Bronchial epithelial cell (primary cell): ENCODE measurements around the gene KRT25. TPM values are rescaled to one million over a fixed set of nuclear protein-coding genes. Genes with fewer than 3 reads are reported as not detected.

Experiments
- DNase-seq: peaks from one replicate; pipeline ENCODE4 v3.0.0-alpha.2; 2010; ENCODE audit warnings: low read depth
- FAIRE-seq: peaks from 2 replicates; lab custom pipeline; 2011; peaks lifted over from hg19 to GRCh38; lab: Jason Lieb, UNC
- H3K27me3 ChIP-seq: 2 replicates; pipeline ENCODE4 v1.5.1; 2011; ENCODE audit warnings: low read length; ENCODE audit not compliant: control insufficient read depth, insufficient read depth
- H3K36me3 ChIP-seq: 2 replicates; pipeline ENCODE4 v1.5.1; 2011; ENCODE audit warnings: low read length; ENCODE audit not compliant: control insufficient read depth, insufficient read depth
- H3K4me3 ChIP-seq: 2 replicates; pipeline ENCODE4 v1.5.1; 2011; ENCODE audit warnings: mild to moderate bottlenecking, low read depth, low read length, control low read depth
- CTCF ChIP-seq: IDR thresholded peaks from 2 replicates; pipeline ENCODE4 v1.5.1; 2011; ENCODE audit warnings: mild to moderate bottlenecking, moderate library complexity, low read length, control low read depth, inconsistent platforms; ENCODE audit not compliant: insufficient read depth, severe bottlenecking
- total RNA-seq: library from RNA; depleted of rRNA; stranded (reverse); fragments of >200 nt; gene quantifications from 2 replicates; pipeline ENCODE4 v1.2.1, GENCODE V29; 2014

The KRT25 gene
- total RNA-seq, 1 donor from 2014 or later = not detected

- FAIRE-seq (no peak), DNase-seq (peak; percentile 39)
- Histone ChIP-seq H3K27me3 (peaks cover 2% of the 10 kb centered on the region), H3K36me3 (no peaks in the 10 kb centered on the region), H3K4me3 (no peak within 1 kb of the TSS)
- TF ChIP-seq CTCF = no peak
Observed at GRCh38 chr17:40703652-40704051, 51.5 kb downstream of the KRT25 start, which contains the start of gene KRT24. Gene KRT24 (minus strand): TSS chr17:40703752. CDS start chr17:40703693, 59 bp downstream.

- no peaks in the 10 kb centered on the region for H3K36me3 ChIP-seq
- FAIRE-seq = no peak
- TF ChIP-seq CTCF = no peak
- no peak overlapping the region for H3K4me3 ChIP-seq
- peaks cover 2% of the 10 kb centered on the region for H3K27me3 ChIP-seq
- no peak for DNase-seq
Observed at GRCh38 chr17:40702271-40702670, 52.9 kb downstream of the KRT25 start.

- Histone ChIP-seq H3K4me3 (no peak overlapping the region), H3K36me3 (no peaks in the 10 kb centered on the region), H3K27me3 (peaks cover 2% of the 10 kb centered on the region)
- TF ChIP-seq CTCF = no peak
- DNase-seq (no peak), FAIRE-seq (no peak)
Observed at GRCh38 chr17:40699853-40700252, 55.3 kb downstream of the KRT25 start.

- Histone ChIP-seq H3K27me3 (peaks cover 2% of the 10 kb centered on the region), H3K4me3 (no peak overlapping the region), H3K36me3 (no peaks in the 10 kb centered on the region)
- TF ChIP-seq CTCF = no peak
- FAIRE-seq = no peak
- no peak for DNase-seq
Observed at GRCh38 chr17:40699371-40699770, 55.8 kb downstream of the KRT25 start.

Other genes with a start within 250 kb of the KRT25 start
- gene CCR7, start 189.9 kb downstream of the KRT25 start, total RNA-seq = not detected in 2 replicates
- 49.2 and 75.5 TPM in 2 replicates for gene SMARCE1, start 107.5 kb downstream of the KRT25 start, total RNA-seq
- gene KRT222, start 90.2 kb downstream of the KRT25 start, total RNA-seq = not detected in 2 replicates
- gene KRT24, start 51.6 kb downstream of the KRT25 start, total RNA-seq = 1.6 and 9.1 TPM in 2 replicates
- not detected in 2 replicates for gene KRT26, start 16.9 kb upstream of the KRT25 start, total RNA-seq
- not detected in 2 replicates for gene KRT27, start 27.2 kb upstream of the KRT25 start, total RNA-seq
- not detected in 2 replicates for gene KRT28, start 44.6 kb upstream of the KRT25 start, total RNA-seq
- 5.8 and 6.3 TPM in 2 replicates for gene KRT10, start 67.3 kb upstream of the KRT25 start, total RNA-seq
- gene KRT12, start 111.9 kb upstream of the KRT25 start, total RNA-seq = not detected in 2 replicates
- gene KRT20, start 129.9 kb upstream of the KRT25 start, total RNA-seq = not detected in 2 replicates
- gene KRT23, start 182.3 kb upstream of the KRT25 start, total RNA-seq = 12.9 and 29.4 TPM in 2 replicates
- not detected in 2 replicates for gene KRT39, start 211.6 kb upstream of the KRT25 start, total RNA-seq
- 0.13 TPM in 1 of 2 replicates, not detected in the other for gene KRT40, start 229.0 kb upstream of the KRT25 start, total RNA-seq
- gene KRTAP3-3, start 238.8 kb upstream of the KRT25 start, total RNA-seq = not detected in 2 replicates
- not detected in 2 replicates for gene KRTAP3-2, start 244.6 kb upstream of the KRT25 start, total RNA-seq